Gastroesophageal sphincter (tissue), 3 donors: ENCODE measurements around the gene FOXN3.

Experiments used
- POLR2A ChIP-seq, 2 donors: fragments of 450-650 bp; IDR thresholded peaks; one replicate each; pipeline ENCODE4 v1.6.1; 2017; ENCODE audit warnings: antibody characterized with exemption in 2 of 2, mild to moderate bottlenecking in 2 of 2, moderate library complexity in 1 of 2
- TF ChIP-seq, protein P1 (sequence below), 4 experiments: fragments of 200-600 bp in 2 of 4; fragments of 450-650 bp in 2 of 4; sonication (generic) in 1 of 4; IDR thresholded peaks; one replicate each; pipeline ENCODE4 v1.5.1; 2017 to 2019; ENCODE audit warnings: antibody characterized with exemption in 4 of 4, mild to moderate bottlenecking in 2 of 4, moderate library complexity in 2 of 4

GRCh38 chr14:89422952-89423345 lies 5.9 kb upstream of the FOXN3 start:
- TF ChIP-seq, protein P1, sequence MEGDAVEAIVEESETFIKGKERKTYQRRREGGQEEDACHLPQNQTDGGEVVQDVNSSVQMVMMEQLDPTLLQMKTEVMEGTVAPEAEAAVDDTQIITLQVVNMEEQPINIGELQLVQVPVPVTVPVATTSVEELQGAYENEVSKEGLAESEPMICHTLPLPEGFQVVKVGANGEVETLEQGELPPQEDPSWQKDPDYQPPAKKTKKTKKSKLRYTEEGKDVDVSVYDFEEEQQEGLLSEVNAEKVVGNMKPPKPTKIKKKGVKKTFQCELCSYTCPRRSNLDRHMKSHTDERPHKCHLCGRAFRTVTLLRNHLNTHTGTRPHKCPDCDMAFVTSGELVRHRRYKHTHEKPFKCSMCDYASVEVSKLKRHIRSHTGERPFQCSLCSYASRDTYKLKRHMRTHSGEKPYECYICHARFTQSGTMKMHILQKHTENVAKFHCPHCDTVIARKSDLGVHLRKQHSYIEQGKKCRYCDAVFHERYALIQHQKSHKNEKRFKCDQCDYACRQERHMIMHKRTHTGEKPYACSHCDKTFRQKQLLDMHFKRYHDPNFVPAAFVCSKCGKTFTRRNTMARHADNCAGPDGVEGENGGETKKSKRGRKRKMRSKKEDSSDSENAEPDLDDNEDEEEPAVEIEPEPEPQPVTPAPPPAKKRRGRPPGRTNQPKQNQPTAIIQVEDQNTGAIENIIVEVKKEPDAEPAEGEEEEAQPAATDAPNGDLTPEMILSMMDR (IDR thresholded peaks at IDR 0.05): no peak
- TF ChIP-seq POLR2A (IDR thresholded peaks at IDR 0.05): no peak
